GM23338 (cell line): Measurements from ENCODE around the gene FAM50A. TPM values are rescaled to one million over a fixed set of nuclear protein-coding genes. Genes with fewer than 3 reads are reported as not detected.

Experiments used
- ATAC-seq: fragments of 200-7000 bp; cut with Tn5 transposase; 3 replicates; pipeline ENCODE4 v1.9.1; 2020
- DNase-seq: peaks from one replicate; pipeline ENCODE4 v3.0.0-alpha.2; 2015; ENCODE audit warnings: low spot score
- H2AFZ ChIP-seq: fragments of 200-600 bp; sonication (generic); 2 replicates; pipeline ENCODE4 v1.8.0; 2016; ENCODE audit warnings: antibody characterized with exemption, mild to moderate bottlenecking, moderate library complexity
- H3F3A ChIP-seq: fragments of 200-600 bp; sonication (generic); replicated peaks from 2 replicates; pipeline ENCODE4 v1.8.0; 2017; ENCODE audit warnings: antibody characterized with exemption, mixed run types, low read depth
- H3K27ac ChIP-seq: fragments of 200-600 bp; sonication (generic); 2 replicates; pipeline ENCODE4 v1.6.1; 2016; ENCODE audit warnings: low read depth
- H3K27me3 ChIP-seq: fragments of 200-600 bp; sonication (generic); 2 replicates; pipeline ENCODE4 v1.8.0; 2016; ENCODE audit warnings: mild to moderate bottlenecking, mixed run types, moderate library complexity; ENCODE audit not compliant: insufficient read depth
- H3K36me3 ChIP-seq: fragments of 200-600 bp; sonication (generic); 2 replicates; pipeline ENCODE4 v1.8.0; 2016; ENCODE audit warnings: mild to moderate bottlenecking; ENCODE audit not compliant: insufficient read depth
- H3K4me1 ChIP-seq: fragments of 200-600 bp; sonication (generic); 2 replicates; pipeline ENCODE4 v1.8.0; 2016; ENCODE audit warnings: mild to moderate bottlenecking, moderate library complexity; ENCODE audit not compliant: insufficient read depth
- H3K4me2 ChIP-seq: fragments of 200-600 bp; sonication (generic); 2 replicates; pipeline ENCODE4 v1.7.1; 2017; ENCODE audit warnings: mixed run types
- H3K4me3 ChIP-seq: fragments of 200-600 bp; sonication (generic); 2 replicates; pipeline ENCODE4 v1.6.1; 2016; ENCODE audit warnings: mixed run types
- H3K79me2 ChIP-seq: fragments of 200-600 bp; sonication (generic); replicated peaks from 2 replicates; pipeline ENCODE4 v1.8.0; 2017; ENCODE audit warnings: mild to moderate bottlenecking; ENCODE audit not compliant: insufficient read depth
- H3K9me2 ChIP-seq: fragments of 200-600 bp; sonication (generic); 2 replicates; pipeline ENCODE4 v1.8.0; 2017; ENCODE audit not compliant: insufficient read depth
- H4K20me1 ChIP-seq: fragments of 200-600 bp; sonication (generic); replicated peaks from 2 replicates; pipeline ENCODE4 v1.8.0; 2017; ENCODE audit warnings: mild to moderate bottlenecking; ENCODE audit not compliant: insufficient read depth
- H3K27ac Mint-ChIP-seq: 2 replicates; pipeline ENCODE4 v1.8.0; 2020; ENCODE audit warnings: inconsistent platforms, mild to moderate bottlenecking, moderate library complexity, mixed read lengths
- H3K27me3 Mint-ChIP-seq: 3 replicates; pipeline ENCODE4 v1.8.0; 2022; ENCODE audit warnings: low read depth, mild to moderate bottlenecking, moderate library complexity, mixed read lengths, inconsistent platforms; ENCODE audit not compliant: insufficient read depth, poor library complexity
- H3K36me3 Mint-ChIP-seq: 3 replicates; pipeline ENCODE4 v1.8.0; 2021; ENCODE audit warnings: low read depth, mild to moderate bottlenecking, inconsistent platforms, moderate library complexity, mixed read lengths
- H3K4me1 Mint-ChIP-seq: 3 replicates; pipeline ENCODE4 v1.8.0; 2020; ENCODE audit warnings: mild to moderate bottlenecking, inconsistent platforms, mixed read lengths
- H3K4me3 Mint-ChIP-seq: 3 replicates; pipeline ENCODE4 v1.8.0; 2021; ENCODE audit warnings: moderate library complexity, mild to moderate bottlenecking, inconsistent platforms, mixed read lengths
- H3K9me3 Mint-ChIP-seq: 3 replicates; pipeline ENCODE4 v1.8.0; 2020; ENCODE audit warnings: moderate library complexity, mild to moderate bottlenecking, inconsistent platforms, mixed read lengths
- EZH2 ChIP-seq: fragments of 200-600 bp; sonication (generic); IDR thresholded peaks from one replicate; pipeline ENCODE4 v1.8.0; 2017; ENCODE audit warnings: antibody characterized with exemption, mild to moderate bottlenecking, low read depth; ENCODE audit not compliant: unreplicated experiment
- EZH2phosphoT487 ChIP-seq: fragments of 200-600 bp; sonication (generic); IDR thresholded peaks from one replicate; pipeline ENCODE4 v1.8.1; 2018; ENCODE audit warnings: antibody characterized with exemption; ENCODE audit not compliant: unreplicated experiment
- JUNB ChIP-seq: IDR thresholded peaks from one replicate; pipeline ENCODE4 v1.6.1; 2016; ENCODE audit warnings: antibody characterized with exemption; ENCODE audit not compliant: unreplicated experiment
- POLR2AphosphoS5 ChIP-seq: IDR thresholded peaks from 2 replicates; pipeline ENCODE4 v1.6.1; 2016; ENCODE audit warnings: antibody characterized with exemption, low read depth
- REST ChIP-seq: IDR thresholded peaks from one replicate; pipeline ENCODE4 v1.6.1; 2018; ENCODE audit warnings: antibody characterized with exemption; ENCODE audit not compliant: unreplicated experiment
- polyA plus RNA-seq: library from polyadenylated mRNA; unstranded; fragments of >200 nt; fragmentation: Nextera tagmentation; extraction: Ambion mirVana; gene quantifications from 2 replicates; pipeline ENCODE4 v1.2.1, GENCODE V29; 2016
- total RNA-seq: library from RNA; depleted of rRNA; stranded (reverse); fragments of >200 nt; shearing (Covaris generic); gene quantifications from 2 replicates; pipeline ENCODE4 v1.2.3, GENCODE V29; 2014
- TF ChIP-seq, protein P1 (sequence below): IDR thresholded peaks from 2 replicates; pipeline ENCODE4 v1.6.1; 2016; ENCODE audit warnings: antibody characterized with exemption
- TF ChIP-seq, protein P2 (sequence below), 2 experiments: fragments of 200-600 bp in 1 of 2; sonication (generic) in 1 of 2; conservative IDR thresholded peaks; 2 replicates each; pipeline versions ENCODE4 v1.5.1 to v1.6.1; 2016 to 2017; ENCODE audit warnings: antibody characterized with exemption in 2 of 2, low read depth in 2 of 2, mild to moderate bottlenecking in 2 of 2, moderate library complexity in 1 of 2
- TF ChIP-seq, protein P3 (sequence below): fragments of 250-450 bp; sonication (Bioruptor Pico); IDR thresholded peaks from 2 replicates; pipeline ENCODE4 v1.5.0; 2020; ENCODE audit warnings: mild to moderate bottlenecking, moderate library complexity

Gene FAM50A
- total and polyA plus RNA-seq, 2 experiments from 2014 or later: 23.9 to 77.6 TPM

DNA sequence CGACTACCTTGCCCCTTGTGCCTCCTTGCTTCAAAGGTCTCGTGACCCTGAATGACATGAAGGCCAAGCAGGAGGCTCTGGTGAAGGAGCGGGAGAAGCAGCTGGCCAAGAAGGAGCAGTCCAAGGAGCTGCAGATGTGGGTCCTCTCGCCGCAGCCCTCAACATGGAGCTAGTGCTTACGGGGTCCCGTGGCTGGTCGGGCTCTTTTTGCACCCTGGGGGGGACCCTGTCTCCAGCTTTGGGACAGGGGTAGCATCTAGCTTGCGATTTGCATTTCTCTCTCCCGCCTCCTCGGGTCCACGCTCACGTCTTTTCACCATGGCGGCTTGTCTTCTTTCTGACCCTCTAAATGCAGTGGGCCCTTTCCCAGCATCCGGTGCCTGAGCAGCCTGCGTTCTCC lies 1.8 kb downstream of the FAM50A start (continued):
- TF ChIP-seq, protein P1, sequence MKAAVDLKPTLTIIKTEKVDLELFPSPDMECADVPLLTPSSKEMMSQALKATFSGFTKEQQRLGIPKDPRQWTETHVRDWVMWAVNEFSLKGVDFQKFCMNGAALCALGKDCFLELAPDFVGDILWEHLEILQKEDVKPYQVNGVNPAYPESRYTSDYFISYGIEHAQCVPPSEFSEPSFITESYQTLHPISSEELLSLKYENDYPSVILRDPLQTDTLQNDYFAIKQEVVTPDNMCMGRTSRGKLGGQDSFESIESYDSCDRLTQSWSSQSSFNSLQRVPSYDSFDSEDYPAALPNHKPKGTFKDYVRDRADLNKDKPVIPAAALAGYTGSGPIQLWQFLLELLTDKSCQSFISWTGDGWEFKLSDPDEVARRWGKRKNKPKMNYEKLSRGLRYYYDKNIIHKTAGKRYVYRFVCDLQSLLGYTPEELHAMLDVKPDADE: no peak
- TF ChIP-seq EZH2phosphoT487 (no peak), REST (no peak)

GRCh38 chrX:154446430-154446829 lies 2.5 kb downstream of the FAM50A start:
- DNase-seq (no peak), ATAC-seq (no peak)
- Mint-ChIP-seq H3K27ac (no peak overlapping the region), H3K4me3 (peak overlapping the region; percentile 10; the same call in 1 of the 3 replicates), H3K36me3 (peaks cover 12% of the 10 kb centered on the region; the same call in 2 of the 3 replicates), H3K4me1 (no peaks in the 10 kb centered on the region), H3K27me3 (peaks cover 7% of the 10 kb centered on the region), H3K9me3 (no peaks in the 10 kb centered on the region)
- no peaks in the 10 kb centered on the region for H3F3A ChIP-seq
- H3K27ac ChIP-seq: no peak overlapping the region
- no peaks in the 10 kb centered on the region for H4K20me1 ChIP-seq
- H3K4me3 ChIP-seq: no peak overlapping the region
- H3K79me2 ChIP-seq: no peaks in the 10 kb centered on the region
- no peaks in the 10 kb centered on the region for H3K27me3 ChIP-seq
- TF ChIP-seq, protein P2, sequence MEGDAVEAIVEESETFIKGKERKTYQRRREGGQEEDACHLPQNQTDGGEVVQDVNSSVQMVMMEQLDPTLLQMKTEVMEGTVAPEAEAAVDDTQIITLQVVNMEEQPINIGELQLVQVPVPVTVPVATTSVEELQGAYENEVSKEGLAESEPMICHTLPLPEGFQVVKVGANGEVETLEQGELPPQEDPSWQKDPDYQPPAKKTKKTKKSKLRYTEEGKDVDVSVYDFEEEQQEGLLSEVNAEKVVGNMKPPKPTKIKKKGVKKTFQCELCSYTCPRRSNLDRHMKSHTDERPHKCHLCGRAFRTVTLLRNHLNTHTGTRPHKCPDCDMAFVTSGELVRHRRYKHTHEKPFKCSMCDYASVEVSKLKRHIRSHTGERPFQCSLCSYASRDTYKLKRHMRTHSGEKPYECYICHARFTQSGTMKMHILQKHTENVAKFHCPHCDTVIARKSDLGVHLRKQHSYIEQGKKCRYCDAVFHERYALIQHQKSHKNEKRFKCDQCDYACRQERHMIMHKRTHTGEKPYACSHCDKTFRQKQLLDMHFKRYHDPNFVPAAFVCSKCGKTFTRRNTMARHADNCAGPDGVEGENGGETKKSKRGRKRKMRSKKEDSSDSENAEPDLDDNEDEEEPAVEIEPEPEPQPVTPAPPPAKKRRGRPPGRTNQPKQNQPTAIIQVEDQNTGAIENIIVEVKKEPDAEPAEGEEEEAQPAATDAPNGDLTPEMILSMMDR (conservative IDR thresholded peaks at IDR 0.05; ENCODE audit: low read depth in 2 of 2): no peak
- TF ChIP-seq JUNB: no peak
- no peak for TF ChIP-seq POLR2AphosphoS5
- H2AFZ ChIP-seq: no peak overlapping the region
- H3K36me3 ChIP-seq: no peaks in the 10 kb centered on the region
- H3K4me1 ChIP-seq: 0 out of 2 replicates have a peak, but pooled peaks cover 3% of the 10 kb centered on the region
- no peaks in the 10 kb centered on the region for H3K9me2 ChIP-seq
- no peak overlapping the region for H3K4me2 ChIP-seq

- Mint-ChIP-seq H3K4me1 (no peaks in the 10 kb centered on the region), H3K36me3 (peaks cover 6% of the 10 kb centered on the region; the same call in 2 of the 3 replicates), H3K9me3 (no peaks in the 10 kb centered on the region)
- no peak for TF ChIP-seq EZH2
- TF ChIP-seq, protein P3, sequence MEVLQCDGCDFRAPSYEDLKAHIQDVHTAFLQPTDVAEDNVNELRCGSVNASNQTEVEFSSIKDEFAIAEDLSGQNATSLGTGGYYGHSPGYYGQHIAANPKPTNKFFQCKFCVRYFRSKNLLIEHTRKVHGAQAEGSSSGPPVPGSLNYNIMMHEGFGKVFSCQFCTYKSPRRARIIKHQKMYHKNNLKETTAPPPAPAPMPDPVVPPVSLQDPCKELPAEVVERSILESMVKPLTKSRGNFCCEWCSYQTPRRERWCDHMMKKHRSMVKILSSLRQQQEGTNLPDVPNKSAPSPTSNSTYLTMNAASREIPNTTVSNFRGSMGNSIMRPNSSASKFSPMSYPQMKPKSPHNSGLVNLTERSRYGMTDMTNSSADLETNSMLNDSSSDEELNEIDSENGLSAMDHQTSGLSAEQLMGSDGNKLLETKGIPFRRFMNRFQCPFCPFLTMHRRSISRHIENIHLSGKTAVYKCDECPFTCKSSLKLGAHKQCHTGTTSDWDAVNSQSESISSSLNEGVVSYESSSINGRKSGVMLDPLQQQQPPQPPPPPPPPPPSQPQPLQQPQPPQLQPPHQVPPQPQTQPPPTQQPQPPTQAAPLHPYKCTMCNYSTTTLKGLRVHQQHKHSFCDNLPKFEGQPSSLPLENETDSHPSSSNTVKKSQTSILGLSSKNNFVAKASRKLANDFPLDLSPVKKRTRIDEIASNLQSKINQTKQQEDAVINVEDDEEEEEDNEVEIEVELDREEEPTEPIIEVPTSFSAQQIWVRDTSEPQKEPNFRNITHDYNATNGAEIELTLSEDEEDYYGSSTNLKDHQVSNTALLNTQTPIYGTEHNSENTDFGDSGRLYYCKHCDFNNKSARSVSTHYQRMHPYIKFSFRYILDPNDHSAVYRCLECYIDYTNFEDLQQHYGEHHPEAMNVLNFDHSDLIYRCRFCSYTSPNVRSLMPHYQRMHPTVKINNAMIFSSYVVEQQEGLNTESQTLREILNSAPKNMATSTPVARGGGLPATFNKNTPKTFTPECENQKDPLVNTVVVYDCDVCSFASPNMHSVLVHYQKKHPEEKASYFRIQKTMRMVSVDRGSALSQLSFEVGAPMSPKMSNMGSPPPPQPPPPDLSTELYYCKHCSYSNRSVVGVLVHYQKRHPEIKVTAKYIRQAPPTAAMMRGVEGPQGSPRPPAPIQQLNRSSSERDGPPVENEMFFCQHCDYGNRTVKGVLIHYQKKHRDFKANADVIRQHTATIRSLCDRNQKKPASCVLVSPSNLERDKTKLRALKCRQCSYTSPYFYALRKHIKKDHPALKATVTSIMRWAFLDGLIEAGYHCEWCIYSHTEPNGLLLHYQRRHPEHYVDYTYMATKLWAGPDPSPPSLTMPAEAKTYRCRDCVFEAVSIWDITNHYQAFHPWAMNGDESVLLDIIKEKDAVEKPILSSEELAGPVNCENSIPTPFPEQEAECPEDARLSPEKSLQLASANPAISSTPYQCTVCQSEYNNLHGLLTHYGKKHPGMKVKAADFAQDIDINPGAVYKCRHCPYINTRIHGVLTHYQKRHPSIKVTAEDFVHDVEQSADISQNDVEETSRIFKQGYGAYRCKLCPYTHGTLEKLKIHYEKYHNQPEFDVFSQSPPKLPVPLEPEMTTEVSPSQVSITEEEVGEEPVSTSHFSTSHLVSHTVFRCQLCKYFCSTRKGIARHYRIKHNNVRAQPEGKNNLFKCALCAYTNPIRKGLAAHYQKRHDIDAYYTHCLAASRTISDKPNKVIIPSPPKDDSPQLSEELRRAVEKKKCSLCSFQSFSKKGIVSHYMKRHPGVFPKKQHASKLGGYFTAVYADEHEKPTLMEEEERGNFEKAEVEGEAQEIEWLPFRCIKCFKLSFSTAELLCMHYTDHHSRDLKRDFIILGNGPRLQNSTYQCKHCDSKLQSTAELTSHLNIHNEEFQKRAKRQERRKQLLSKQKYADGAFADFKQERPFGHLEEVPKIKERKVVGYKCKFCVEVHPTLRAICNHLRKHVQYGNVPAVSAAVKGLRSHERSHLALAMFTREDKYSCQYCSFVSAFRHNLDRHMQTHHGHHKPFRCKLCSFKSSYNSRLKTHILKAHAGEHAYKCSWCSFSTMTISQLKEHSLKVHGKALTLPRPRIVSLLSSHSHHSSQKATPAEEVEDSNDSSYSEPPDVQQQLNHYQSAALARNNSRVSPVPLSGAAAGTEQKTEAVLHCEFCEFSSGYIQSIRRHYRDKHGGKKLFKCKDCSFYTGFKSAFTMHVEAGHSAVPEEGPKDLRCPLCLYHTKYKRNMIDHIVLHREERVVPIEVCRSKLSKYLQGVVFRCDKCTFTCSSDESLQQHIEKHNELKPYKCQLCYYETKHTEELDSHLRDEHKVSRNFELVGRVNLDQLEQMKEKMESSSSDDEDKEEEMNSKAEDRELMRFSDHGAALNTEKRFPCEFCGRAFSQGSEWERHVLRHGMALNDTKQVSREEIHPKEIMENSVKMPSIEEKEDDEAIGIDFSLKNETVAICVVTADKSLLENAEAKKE (CRISPR knock-in tag): no peak
Measured at GRCh38 chrX:154448484-154448883, 4.5 kb downstream of the FAM50A start.

More at GRCh38 chrX:154448484-154448883, 4.5 kb downstream of the FAM50A start:
- Histone ChIP-seq H3K4me2 (no peak overlapping the region), H3K9me2 (no peaks in the 10 kb centered on the region), H3K27ac (no peak overlapping the region), H3K79me2 (no peaks in the 10 kb centered on the region), H3K27me3 (no peaks in the 10 kb centered on the region), H2AFZ (no peak overlapping the region), H4K20me1 (no peaks in the 10 kb centered on the region), H3K4me3 (no peak overlapping the region), H3F3A (no peaks in the 10 kb centered on the region), H3K4me1 (0 out of 2 replicates have a peak, but pooled peaks cover 1% of the 10 kb centered on the region), H3K36me3 (no peaks in the 10 kb centered on the region)
- Mint-ChIP-seq H3K4me3 (no peak overlapping the region), H3K27ac (no peak overlapping the region), H3K27me3 (peaks cover 3% of the 10 kb centered on the region)
- ATAC-seq: no peak
- DNase-seq: no peak
